Right lobe of liver (tissue), 6 donors: Measurements from ENCODE around the gene MIEN1. TPM values are rescaled to one million over a fixed set of nuclear protein-coding genes. Genes with fewer than 3 reads are reported as not detected.
"Not testable (repeated sequence)": the region's sequence is repeated elsewhere in the genome, so short reads cannot be mapped to it uniquely, and the experiment has no call there.

Experiments used
- ATAC-seq, 4 donors: fragments of 200-7000 bp; cut with Tn5 transposase; one replicate each; pipeline ENCODE4 v1.9.1; 2020; ENCODE audit warnings: mild to moderate bottlenecking in 4 of 4, moderate library complexity in 4 of 4
- DNase-seq, 3 donors: peaks; one replicate each; pipeline ENCODE4 v3.0.0-alpha.2; 2020
- H3K27ac ChIP-seq, 3 donors: fragments of 200-600 bp; one replicate each; pipeline ENCODE4 v1.8.0; 2022
- H3K27me3 ChIP-seq, 2 donors: fragments of 200-600 bp; one replicate each; pipeline ENCODE4 v1.8.0; 2022
- H3K36me3 ChIP-seq, 4 donors: fragments of 200-600 bp; sonication (generic) in 1 of 4; one replicate each; pipeline versions ENCODE4 v1.5.1 to v1.8.0; 2017 to 2022; ENCODE audit warnings: control low read depth in 1 of 4
- H3K4me1 ChIP-seq, 4 donors: fragments of 200-600 bp; sonication (generic) in 1 of 4; one replicate each; pipeline versions ENCODE4 v1.5.1 to v1.8.0; 2017 to 2022; ENCODE audit warnings: control low read depth in 1 of 4
- H3K4me3 ChIP-seq, 3 donors: fragments of 200-600 bp; one replicate each; pipeline ENCODE4 v1.8.0; 2022
- H3K9me3 ChIP-seq, 4 donors: fragments of 200-600 bp; sonication (generic) in 1 of 4; one replicate each; pipeline versions ENCODE4 v1.5.1 to v1.8.0; 2017 to 2022; ENCODE audit warnings: control low read depth in 1 of 4
- POLR2A ChIP-seq: fragments of 450-650 bp; IDR thresholded peaks from one replicate; pipeline ENCODE4 v1.6.1; 2017; ENCODE audit warnings: antibody characterized with exemption, mild to moderate bottlenecking
- WGBS: methylation state at CpG from one replicate; pipeline ENCODE4 v1.1.6; 2018; ENCODE audit warnings: low coverage, low lambda C conversion rate; ENCODE audit not compliant: insufficient coverage; ENCODE audit errors: missing lambda C conversion rate; 5-methylcytosine and 5-hydroxymethylcytosine counted together
- intact Hi-C, 2 donors: fragments of 100-400 bp; cut with DNase I; formaldehyde crosslinking; loops; one replicate each; pipeline versions ENCODE4 v1.11.2 to v1.14.1; 2022
- total RNA-seq, 6 experiments: library from RNA; depleted of rRNA in 2 of 6; stranded (reverse); fragments of >200 nt in 2 of 6; fragmentation: NEBNext Ultra II Directional in 3 of 6; extraction: Animal tissue kit (Norgen Biotek cat#: 25700) in 3 of 6; gene quantifications; one replicate each; pipeline versions ENCODE4 v1.1.0 to v1.2.4, GENCODE V29; 2016 to 2023
- TF ChIP-seq, protein P1 (sequence below), 4 donors: fragments of 200-600 bp in 3 of 4; fragments of 450-650 bp in 1 of 4; IDR thresholded peaks; one replicate each; pipeline versions ENCODE4 v1.5.1 to v1.8.0; 2016 to 2022; ENCODE audit warnings: antibody characterized with exemption in 4 of 4, mild to moderate bottlenecking in 2 of 4
- donor health status: DM: no; HTN: yes; CAD: no.
- donor health status: DM: no; HTN: no; CAD: no.
- donor health status: DM: no; HTN: no; CAD: no.
- donor health status: DM: no; HTN: yes; CAD: no.
- donor health status: DM: no; HTN: yes; CAD: no.

The MIEN1 gene
- total RNA-seq, 6 experiments from 2014 or later, result 23.1 to 61.6 (median 29.0) TPM

GRCh38 chr17:39769974-39770587 lies 39.7 kb upstream of the MIEN1 start:
- no peaks in the 10 kb centered on the region for H3K9me3 ChIP-seq
- H3K27me3 ChIP-seq, result no peaks in the 10 kb centered on the region
- intact Hi-C loops, result loop anchor here in 1 of 2 donors (10.0 kb wide), 1 partner anchor 55 kb away; no protein-coding TSS in a partner anchor
- TF ChIP-seq, protein P1, sequence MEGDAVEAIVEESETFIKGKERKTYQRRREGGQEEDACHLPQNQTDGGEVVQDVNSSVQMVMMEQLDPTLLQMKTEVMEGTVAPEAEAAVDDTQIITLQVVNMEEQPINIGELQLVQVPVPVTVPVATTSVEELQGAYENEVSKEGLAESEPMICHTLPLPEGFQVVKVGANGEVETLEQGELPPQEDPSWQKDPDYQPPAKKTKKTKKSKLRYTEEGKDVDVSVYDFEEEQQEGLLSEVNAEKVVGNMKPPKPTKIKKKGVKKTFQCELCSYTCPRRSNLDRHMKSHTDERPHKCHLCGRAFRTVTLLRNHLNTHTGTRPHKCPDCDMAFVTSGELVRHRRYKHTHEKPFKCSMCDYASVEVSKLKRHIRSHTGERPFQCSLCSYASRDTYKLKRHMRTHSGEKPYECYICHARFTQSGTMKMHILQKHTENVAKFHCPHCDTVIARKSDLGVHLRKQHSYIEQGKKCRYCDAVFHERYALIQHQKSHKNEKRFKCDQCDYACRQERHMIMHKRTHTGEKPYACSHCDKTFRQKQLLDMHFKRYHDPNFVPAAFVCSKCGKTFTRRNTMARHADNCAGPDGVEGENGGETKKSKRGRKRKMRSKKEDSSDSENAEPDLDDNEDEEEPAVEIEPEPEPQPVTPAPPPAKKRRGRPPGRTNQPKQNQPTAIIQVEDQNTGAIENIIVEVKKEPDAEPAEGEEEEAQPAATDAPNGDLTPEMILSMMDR (IDR thresholded peaks at IDR 0.05), result no peak
- TF ChIP-seq POLR2A, result no peak
- no peak overlapping the region for H3K4me3 ChIP-seq
- 64% methylated on average over 8 of the region's 8 CpGs for WGBS
- H3K4me1 ChIP-seq, result no peaks in the 10 kb centered on the region
- H3K27ac ChIP-seq, result no peak overlapping the region
- H3K36me3 ChIP-seq, result no peaks in the 10 kb centered on the region
- ATAC-seq (no peak), DNase-seq (no peak)

DNA sequence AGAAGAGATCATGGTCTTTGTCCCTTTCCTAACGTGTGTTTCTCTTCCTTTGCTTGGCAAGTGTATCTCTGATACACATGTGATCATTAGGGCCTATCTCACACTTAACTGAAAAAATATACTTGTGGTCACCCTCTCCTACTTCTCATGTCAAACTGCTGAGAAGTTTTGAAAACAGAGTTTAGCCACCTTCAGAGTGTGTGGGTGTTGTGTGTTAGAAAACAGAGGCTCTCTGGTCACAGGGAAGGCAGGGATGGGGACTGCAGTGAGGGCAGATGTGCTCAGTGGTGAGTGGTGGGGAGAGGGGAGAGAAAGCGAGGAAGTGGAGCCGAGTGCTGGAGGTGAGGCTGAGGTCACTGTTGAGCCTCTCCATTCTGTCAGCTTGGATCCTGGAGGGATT lies 36.8 kb upstream of the MIEN1 start:
- no peak overlapping the region for H3K4me3 ChIP-seq
- H3K36me3 ChIP-seq, result no peaks in the 10 kb centered on the region
- H3K9me3 ChIP-seq, result no peaks in the 10 kb centered on the region
- ATAC-seq (peak in 2 of 4 donors; percentile 23 to 28), DNase-seq (no peak)
- no peaks in the 10 kb centered on the region for H3K4me1 ChIP-seq
- TF ChIP-seq POLR2A, result no peak
- H3K27ac ChIP-seq, result no peak overlapping the region
- H3K27me3 ChIP-seq, result no peaks in the 10 kb centered on the region
- WGBS, result 26% methylated on average over 2 of the region's 3 CpGs
- intact Hi-C loops, result loop anchor here in 1 of 2 donors (10.0 kb wide), 1 partner anchor 58 kb away; no protein-coding TSS in a partner anchor

- 80% methylated on average over 1 of the region's 18 CpGs for WGBS
- no peaks in the 10 kb centered on the region for H3K9me3 ChIP-seq
- H3K4me3 ChIP-seq, result no peak overlapping the region
- no peaks in the 10 kb centered on the region for H3K36me3 ChIP-seq
- DNase-seq (no peak), ATAC-seq (no peak)
- intact Hi-C loops, result loop anchor here in 1 of 2 donors (10.0 kb wide), 1 partner anchor 59 kb away; no protein-coding TSS in a partner anchor
- no peaks in the 10 kb centered on the region for H3K27me3 ChIP-seq
- no peak for TF ChIP-seq POLR2A
- TF ChIP-seq, protein P1 (IDR thresholded peaks at IDR 0.05), result no peak
- H3K27ac ChIP-seq, result no peak overlapping the region
- no peaks in the 10 kb centered on the region for H3K4me1 ChIP-seq
Observed at GRCh38 chr17:39765766-39766165, 35.4 kb upstream of the MIEN1 start.

GRCh38 chr17:39765175-39765574 lies 34.8 kb upstream of the MIEN1 start:
- Histone ChIP-seq H3K27me3 (no peaks in the 10 kb centered on the region), H3K27ac (no peak overlapping the region), H3K4me3 (no peak overlapping the region), H3K9me3 (no peaks in the 10 kb centered on the region), H3K36me3 (no peaks in the 10 kb centered on the region), H3K4me1 (no peaks in the 10 kb centered on the region)
- intact Hi-C loops, result loop anchor here in 1 of 2 donors (10.0 kb wide), 1 partner anchor 60 kb away; no protein-coding TSS in a partner anchor
- 45% methylated on average over 3 of the region's 3 CpGs for WGBS
- TF ChIP-seq POLR2A, result no peak
- TF ChIP-seq, protein P1 (IDR thresholded peaks at IDR 0.05), result no peak
- ATAC-seq (no peak), DNase-seq (no peak)

DNA sequence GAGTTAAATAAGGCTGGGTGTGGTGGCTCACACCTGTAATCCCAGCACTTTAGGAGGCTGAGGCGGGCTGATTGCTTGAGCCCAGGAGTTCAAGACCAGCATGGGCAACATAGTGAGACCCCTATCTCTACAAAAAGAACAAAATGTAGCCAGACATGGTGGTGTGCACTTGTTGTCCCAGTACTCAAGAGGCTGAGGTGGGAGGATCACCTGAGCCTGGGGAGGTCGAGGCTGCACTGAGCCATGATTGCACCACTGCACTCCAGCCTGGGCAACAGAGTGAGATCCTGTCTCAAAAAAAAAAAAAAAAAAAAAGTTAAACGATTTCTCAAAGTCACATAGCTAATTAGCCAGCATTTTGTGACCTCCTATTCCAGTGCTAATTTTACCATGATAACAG lies 33.8 kb upstream of the MIEN1 start:
- H3K27ac ChIP-seq, H3K4me1 ChIP-seq, H3K4me3 ChIP-seq, ATAC-seq, H3K9me3 ChIP-seq, DNase-seq, H3K27me3 ChIP-seq, H3K36me3 ChIP-seq: not testable (repeated sequence)
- intact Hi-C loops, result loop anchor here in 1 of 2 donors (10.0 kb wide), 1 partner anchor 61 kb away; no protein-coding TSS in a partner anchor
- WGBS, result 32% methylated on average over 2 of the region's 3 CpGs
